ENCODE measurements around the gene TACC2.
"Not testable (repeated sequence)": the region's sequence is repeated elsewhere in the genome, so short reads cannot be mapped to it uniquely, and the experiment has no call there.

Gene TACC2

DNA sequence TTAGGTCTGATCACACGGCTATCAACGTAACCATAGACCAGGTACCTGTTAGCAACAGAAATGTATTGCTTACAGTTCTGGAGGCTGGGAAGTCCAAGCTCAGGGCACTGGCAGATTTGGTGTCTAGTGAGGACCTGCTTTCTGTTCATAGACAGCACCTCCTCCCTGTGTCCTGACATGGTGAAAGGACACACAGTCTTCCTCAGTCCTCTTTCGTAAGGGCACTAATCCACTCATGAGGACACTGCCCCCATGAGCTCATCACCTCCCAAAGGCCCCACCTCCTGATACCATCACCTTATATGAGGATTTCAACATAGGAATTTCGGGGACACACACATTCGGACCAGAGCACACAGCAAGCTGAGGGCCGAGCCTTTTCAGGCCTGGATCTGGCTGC lies 210.7 kb downstream of the TACC2 start:
- DNase-seq, result no peak

DNA sequence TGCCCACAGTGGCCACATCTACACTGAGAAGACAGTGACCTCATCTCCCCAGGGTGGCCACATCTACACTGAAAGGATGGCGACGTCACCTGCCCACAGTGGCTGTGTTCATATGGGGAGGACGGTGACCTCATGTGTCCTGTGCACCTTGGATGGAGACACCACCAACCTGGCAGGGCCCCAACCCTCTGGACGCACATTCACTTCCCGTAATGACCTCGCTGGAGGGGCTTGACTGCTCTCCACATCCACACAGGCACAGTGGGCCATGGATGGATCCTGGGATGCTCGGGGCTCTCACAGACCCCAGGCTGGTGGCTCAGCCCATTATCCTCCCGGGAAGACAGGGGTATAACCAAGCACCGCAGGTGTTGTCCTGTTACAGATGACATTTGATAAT lies 212.4 kb downstream of the TACC2 start:
- DNase-seq, result no peak

DNA sequence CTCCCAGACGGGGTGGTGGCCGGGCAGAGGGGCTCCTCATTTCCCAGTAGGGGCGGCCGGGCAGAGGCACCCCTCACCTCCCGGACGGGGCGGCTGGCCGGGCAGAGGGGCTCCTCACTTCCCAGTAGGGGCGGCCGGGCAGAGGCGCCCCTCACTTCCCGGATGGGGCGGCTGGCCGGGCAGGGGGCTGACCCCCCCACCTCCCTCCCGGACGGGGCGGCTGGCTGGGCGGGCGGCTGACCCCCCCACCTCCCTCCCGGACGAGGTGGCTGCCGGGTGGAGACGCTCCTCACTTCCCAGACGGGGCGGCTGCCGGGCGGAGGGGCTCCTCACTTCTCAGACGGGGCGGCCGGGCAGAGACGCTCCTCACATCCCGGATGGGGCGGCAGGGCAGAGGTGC lies 214.2 kb downstream of the TACC2 start:
- DNase-seq, result not testable (repeated sequence)

DNA sequence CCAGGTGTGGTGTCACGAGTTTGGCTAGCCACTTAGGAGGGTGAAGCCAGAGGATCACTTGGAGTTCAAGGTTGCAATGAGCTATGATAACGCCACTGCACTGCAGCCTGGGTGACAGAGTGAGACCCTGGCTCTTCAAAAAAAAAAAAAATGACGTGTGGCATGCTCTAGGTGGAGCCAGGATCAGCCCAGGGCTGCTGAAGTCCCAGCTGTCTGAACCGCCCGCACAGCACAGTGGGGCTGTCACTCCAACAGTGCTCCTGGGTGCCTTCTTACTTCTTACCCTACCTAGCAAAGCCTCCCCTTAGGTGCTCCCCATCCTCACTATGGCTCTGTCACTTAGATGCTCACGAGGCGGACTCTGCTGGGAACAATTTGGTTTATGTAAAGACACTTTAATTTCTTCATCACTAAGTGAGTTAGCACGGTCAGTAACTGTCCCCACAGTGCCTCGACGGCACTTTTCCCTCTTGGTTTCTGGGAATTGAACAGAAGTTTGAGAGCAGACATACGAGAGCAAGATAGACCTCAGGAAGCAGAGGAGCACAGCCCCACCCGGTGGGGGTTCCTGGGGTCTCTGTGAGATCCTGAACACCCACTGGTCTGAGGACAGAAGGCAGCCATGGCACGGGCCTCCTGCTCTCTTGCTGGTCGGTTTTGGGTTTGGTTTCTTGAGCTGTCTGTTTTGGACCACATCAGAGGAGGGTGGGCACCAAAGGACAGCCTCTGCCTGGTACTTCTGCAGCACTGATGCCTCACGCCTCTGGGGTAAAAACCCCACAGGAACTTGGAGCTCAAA lies 215.9 kb downstream of the TACC2 start:
- DNase-seq, result no peak

DNA sequence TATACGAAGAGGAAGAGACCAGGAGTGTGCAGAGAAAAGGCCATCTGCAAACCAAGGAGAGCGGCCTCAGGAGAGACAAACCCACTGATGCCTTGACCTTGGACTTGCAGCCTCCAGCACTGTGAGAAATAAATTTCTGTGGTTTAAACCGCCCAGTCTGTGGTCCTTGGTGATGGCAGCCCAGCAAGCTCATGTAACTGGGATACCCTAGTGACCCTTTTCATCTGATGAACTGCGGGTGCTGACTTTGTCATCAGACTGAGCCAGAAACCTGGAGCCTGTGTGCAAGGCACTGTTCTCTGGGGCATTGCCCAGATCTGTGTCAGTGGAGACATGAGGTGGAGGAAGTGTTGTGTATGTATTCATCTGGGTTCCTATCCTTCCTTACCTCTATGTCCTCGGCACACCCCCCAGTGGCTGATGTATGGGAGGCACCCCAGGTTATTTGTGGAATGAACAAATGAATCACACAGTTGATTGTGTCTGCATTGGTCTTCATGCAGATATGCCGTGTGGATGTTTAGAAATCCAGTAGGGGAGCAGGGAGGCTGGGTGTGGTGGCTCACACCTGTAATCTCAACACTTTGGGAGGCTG lies 217.6 kb downstream of the TACC2 start:
- DNase-seq, result no peak

DNA sequence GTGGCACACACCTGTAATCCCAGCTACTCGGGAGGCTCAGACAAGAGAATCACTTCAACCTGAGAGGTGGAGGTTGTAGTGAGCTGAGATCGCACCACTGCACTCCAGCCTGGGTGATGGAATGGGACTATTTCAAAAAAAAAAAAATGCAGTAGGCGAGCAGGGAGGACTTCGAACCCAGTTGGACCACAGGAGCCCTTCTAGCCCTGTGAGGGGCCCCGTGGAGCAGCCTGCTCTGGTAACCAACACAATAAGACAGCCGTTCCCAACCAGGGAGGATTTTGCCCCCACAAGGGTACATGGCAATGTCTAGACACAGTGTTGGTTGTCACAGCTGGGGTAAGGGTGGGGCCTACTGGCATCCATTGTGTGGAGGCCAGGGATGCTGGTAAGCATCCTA lies 218.2 kb downstream of the TACC2 start:
- no peak for DNase-seq

DNA sequence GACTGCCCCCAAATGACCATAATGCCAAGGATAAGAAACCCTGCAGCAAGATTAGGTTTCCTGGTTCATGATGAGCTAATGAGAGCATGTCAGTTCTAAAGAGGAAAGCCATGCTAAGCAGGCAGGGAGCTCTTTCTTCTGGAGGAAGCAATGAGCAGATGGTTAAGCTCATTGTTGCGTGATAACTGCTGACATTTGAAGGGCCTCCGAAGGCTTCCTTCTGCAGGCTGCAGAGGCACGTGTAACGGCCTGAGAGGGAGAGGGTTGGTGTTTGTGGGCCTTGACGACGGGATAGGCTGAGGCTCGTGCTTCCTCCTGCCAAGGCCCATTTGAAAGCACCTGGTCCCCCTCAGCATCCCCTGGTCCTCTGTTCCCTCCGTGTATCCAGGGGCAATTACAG lies 218.6 kb downstream of the TACC2 start:
- no peak for DNase-seq

DNA sequence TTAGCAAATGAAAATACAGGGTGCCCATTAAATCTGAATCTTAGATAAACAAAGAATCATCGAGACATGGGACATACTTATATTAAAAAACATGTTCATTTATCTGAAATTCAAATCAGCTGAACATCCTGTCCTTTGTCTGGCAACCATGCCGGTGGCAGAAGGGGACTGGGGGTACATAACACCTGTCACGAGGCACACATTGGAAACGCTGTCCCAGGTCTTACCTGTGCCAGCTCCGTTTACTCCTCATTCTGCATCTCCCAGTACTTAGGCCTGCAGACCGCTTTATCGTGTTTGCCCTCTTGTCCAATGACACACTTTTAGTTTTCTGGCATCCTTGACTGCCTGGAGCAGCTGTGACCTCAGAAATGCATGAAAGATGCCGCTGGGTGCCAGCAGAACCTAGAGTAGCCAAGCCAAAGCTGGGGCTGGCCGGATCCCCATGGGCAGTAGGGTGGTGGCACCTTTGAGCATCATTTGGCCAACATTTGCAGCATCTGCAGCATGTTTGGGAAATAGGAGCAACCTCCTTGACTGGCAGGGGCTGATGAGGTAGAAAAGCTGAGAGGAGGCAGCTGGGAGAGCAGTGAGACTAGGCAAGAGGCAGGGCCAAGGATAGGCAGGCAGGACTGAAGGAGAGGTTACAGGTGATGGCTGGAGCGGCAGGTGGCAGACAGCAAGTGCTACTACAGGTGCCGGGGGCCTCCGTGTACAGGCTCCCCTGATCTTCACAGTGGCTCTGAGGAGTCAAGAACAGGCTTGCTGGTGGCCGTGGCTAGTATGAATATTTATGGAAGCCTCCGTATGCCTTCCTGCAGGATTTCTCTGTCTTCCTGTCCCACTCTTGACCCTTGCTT lies 219.8 kb downstream of the TACC2 start:
- DNase-seq, result no peak

DNA sequence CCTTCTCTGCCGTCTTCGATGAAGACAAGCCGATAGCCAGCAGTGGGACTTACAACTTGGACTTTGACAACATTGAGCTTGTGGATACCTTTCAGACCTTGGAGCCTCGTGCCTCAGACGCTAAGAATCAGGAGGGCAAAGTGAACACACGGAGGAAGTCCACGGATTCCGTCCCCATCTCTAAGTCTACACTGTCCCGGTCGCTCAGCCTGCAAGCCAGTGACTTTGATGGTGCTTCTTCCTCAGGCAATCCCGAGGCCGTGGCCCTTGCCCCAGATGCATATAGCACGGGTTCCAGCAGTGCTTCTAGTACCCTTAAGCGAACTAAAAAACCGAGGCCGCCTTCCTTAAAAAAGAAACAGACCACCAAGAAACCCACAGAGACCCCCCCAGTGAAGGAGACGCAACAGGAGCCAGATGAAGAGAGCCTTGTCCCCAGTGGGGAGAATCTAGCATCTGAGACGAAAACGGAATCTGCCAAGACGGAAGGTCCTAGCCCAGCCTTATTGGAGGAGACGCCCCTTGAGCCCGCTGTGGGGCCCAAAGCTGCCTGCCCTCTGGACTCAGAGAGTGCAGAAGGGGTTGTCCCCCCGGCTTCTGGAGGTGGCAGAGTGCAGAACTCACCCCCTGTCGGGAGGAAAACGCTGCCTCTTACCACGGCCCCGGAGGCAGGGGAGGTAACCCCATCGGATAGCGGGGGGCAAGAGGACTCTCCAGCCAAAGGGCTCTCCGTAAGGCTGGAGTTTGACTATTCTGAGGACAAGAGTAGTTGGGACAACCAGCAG lies 221.7 kb downstream of the TACC2 start:
- DNase-seq, result no peak

DNA sequence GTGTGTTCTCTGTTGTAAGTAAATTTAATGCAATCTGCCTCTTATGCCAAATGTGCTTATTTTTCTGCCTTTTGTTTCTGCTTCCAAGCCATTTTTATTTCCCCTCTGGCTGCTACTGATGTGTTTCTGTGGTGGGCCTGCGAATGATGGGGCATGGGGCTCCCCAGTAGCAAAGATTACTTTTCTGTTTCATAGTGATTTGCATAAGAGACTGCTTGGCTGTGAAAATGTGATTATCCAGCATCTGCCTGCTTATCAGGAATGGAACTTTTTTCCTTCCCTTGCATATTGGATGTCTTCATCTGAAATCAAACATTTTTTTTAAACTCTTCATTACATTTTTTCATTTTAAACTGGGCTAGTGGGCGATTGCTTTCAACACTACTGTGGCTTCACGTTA lies 224.4 kb downstream of the TACC2 start:
- no peak for DNase-seq

DNA sequence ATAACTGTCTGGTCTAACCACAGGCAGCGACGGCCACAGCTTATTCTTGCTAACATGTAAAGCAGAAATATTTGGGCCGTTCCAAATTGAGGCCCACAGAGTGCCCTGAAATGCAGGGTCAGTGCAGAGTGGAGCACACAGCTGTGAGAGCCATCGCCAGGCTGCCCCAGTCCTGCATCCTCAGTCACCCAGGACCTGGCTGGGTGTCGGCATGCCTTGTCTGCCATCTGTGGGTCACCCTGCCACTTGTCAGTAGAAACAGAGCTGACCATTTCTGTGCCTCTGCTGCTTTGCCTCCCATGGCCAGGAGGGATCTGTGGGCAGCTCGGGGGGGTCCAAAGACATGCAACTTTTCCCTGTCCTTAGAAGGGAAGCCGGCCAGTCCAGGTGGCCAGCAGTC lies 224.8 kb downstream of the TACC2 start:
- no peak for DNase-seq

DNA sequence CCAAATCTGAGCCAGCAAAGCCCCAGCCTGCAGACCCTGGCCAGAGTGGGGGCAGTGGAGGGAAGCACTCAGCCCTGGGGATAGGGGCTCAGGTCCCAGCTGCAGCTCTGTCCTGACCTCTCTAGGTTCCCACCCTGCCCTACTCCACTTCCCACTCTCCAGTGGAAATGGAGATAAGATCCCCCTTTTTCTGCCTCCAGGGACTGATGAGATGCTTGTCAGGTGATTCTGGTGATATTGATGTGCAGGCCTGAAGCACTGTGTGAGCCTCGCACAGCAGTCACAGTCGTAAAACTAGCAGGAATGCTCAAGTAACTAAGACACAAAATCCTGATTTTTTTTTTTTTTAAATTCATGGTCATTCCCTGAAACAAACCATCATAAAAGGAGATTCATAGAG lies 227.1 kb downstream of the TACC2 start:
- DNase-seq, result no peak

DNA sequence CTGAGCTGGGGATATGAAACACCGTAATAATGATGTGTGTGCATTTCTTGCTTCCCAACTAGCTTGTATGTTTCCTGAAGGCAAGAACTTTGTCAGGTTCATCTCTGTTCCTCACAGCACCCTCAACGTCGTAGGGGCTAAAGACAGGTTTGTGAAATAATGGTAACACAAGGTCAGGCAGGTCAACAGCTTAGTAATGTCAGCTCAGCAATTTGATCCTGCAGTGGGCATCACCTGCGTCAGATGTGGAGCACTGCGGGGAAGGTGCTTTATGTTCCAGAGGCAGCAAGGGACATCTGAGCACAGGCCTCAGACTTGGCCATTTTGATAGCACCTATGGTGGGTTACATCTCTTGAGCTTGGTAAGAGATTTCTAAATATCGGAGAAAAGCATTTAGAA lies 230.4 kb downstream of the TACC2 start:
- DNase-seq, result no peak

DNA sequence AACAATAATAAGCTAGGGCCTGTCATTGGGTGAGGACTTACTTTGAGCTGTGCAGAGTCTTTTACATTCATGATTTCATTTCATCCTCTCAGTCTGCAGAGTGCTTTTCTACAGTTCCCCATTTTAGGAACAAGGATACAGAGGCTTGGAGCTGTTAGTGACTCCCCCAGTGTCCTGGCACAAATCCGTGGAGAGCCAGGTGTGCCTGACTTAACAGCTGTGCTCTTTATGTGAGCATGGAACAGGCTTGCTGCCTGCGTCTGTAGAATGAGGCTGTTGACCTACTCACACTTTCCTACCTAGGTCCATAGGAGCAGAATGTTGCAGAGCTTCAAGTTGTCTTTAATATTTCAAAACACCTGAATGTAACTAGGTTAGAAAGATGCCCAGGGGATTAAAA lies 231.8 kb downstream of the TACC2 start:
- no peak for DNase-seq

DNA sequence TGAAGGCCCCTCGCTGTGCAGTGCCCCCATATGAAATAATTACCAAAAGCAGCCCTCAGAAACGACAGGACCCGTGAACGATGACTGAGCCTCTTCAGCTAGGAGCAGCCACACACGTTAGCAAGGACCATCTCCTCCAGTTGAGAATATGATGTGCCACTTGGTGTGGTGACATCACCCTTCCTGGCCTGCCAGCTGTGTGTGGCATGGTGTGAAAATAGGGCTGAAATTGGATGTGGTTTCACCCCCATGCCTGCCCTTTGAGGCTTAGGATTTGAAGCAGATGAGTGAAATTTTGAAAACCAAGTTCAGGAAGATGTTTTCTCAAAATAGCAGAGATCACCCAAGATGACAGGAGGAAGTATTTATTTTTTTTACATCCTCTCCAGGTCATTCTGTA lies 233.0 kb downstream of the TACC2 start:
- no peak for DNase-seq

DNA sequence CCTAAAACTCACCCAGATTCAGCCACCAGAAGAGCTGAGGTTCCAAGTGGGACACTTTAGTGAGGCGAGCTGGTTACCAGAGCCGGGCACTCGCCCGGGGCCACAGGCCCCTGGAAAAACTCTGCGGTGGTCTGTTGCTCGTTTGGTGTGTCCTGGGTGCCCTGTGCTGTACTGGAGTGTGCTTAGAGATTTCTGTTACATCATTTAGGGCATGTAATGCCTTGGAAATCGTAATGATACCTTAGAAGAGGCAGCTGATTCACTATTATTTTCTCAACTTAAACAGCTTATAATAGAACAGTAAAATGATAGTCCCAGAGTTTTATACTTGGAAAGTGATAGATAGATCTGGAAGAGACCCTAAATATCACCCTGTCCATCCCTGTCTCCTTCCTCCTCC lies 233.7 kb downstream of the TACC2 start:
- DNase-seq, result no peak

DNA sequence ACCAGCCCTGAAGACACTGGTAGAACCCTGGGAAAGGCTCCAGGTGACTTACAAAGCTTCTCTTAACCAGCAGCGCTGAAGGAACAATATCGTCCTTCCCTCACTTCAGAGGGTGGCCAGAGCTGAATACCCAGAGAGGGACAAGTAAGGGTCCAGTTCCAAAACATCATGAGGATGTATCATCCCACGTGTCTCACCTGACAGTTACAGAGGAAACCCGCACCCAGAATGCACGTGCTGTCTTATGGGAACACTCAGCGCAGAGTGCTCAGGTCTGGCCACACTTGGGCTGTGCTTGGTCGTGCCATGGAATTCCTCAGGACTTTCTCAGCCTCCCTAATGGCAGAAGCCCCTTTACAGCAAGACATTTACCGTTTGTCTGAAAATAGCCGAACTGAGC lies 235.2 kb downstream of the TACC2 start:
- no peak for DNase-seq

DNA sequence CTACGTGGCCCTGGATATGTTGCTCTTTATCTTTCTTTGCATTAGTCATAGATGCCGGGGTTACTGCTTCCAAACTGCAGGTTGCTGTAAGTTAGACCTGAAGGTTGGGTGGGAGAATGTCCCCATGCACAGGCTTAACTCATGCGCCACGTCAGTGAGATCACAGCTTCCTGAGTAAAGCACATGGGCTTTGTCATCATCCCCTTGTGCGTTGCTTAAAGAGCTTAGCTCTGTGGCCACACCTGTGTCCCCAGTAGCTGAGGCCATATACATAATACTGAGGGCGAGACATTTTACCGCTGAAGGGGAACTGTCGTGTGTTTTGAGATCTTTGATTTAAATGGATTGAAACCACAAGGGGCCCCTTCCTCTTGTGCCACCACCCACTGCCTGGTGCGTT lies 236.4 kb downstream of the TACC2 start:
- DNase-seq, result no peak

DNA sequence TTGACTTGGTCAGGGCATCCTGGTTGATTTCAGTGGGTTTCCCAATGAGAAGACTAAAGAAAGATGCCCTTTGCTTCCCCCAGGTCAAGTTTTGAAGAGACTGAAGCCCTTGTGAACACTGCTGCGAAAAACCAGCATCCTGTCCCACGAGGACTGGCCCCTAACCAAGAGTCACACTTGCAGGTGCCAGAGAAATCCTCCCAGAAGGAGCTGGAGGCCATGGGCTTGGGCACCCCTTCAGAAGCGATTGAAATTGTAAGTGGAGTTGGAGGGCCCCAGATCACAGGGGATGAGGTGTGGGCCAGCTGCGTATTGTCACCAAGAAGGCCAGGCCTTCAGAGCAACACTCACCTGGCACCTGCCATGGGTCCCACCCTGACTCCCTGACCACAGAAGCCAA lies 238.8 kb downstream of the TACC2 start:
- DNase-seq, result no peak

DNA sequence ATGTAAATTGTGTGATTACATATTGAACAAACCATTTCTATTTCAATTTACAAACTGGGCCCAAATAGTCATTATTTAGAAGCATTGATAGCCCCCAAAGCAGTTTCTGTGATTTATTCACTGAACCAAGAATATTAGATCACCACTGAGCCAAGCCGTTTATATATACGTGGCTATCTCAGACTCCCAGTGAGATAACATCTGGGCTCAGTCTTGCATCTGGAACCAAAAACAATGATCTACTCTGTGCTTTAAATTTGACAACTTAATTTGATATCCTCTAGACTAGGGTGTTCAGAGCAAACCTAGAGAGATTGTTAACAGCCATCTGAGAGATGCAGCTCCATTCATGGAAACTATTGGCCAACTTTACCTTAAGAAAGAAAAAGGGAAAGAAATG lies 240.7 kb downstream of the TACC2 start:
- no peak for DNase-seq

DNA sequence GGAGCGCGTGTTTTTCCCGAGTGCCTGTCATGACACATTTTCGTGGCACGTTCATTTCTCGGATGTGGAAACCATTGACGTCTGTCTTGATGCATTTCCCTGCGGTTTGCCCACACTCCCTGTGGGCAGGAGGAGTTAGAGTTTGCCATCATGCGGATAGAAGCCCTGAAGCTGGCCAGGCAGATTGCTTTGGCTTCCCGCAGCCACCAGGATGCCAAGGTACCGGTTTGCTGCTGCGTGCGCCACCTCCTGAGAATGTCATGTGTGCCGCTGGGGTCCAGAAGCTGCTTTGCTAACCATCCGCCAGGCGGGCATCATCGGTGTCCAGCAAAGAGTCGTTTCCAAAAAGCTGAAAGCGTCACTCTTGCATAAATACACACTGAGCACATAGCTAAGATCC lies 241.3 kb downstream of the TACC2 start:
- no peak for DNase-seq

DNA sequence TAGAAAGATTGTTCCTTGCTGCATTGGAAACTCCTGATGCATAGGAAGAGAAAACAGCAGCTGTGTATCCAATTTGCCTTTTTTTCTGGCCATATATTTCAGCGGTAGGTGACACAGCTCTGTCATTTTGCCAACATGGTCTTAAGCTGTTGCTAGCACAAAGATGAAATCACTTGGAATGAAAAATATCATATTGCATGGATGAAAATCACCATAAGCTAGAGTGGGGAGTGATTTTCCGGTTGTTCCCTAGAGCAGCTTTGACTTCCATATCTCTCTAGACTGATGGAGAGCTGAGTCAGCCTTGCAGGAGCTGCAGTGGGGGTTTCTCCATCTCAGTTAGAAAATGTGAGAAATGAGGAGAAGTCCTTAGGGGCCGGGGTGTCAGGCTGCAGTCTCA lies 243.8 kb downstream of the TACC2 start:
- DNase-seq, result no peak

DNA sequence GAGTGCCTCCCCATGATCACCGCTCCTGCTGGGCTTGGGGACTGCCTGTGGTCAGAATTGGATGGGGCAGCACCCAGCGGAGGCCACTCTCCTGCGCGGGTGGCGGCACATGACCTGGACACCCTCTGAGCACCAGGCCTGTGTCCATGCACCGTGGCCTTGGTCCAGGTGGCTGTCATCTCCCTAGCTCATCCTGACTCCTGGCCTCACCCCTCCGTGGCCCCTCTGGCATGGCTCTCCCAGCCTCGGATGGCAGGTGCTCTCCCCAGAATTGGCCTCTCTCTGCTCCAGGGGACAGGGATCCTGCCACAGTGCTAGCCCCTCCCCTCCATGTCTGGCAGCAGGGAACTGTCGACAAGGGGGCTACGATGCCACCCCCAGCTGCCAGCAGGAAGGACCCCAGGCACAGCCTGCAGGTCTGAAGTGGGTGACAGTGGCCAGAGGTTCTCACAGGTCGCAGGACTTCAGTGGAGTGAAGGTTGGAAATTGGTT lies 244.9 kb downstream of the TACC2 start:
- no peak for DNase-seq

All from activated naive CD4-positive, alpha-beta T cell (primary cell).